ENCODE measurements around the gene KIF17.

Gene KIF17

DNA sequence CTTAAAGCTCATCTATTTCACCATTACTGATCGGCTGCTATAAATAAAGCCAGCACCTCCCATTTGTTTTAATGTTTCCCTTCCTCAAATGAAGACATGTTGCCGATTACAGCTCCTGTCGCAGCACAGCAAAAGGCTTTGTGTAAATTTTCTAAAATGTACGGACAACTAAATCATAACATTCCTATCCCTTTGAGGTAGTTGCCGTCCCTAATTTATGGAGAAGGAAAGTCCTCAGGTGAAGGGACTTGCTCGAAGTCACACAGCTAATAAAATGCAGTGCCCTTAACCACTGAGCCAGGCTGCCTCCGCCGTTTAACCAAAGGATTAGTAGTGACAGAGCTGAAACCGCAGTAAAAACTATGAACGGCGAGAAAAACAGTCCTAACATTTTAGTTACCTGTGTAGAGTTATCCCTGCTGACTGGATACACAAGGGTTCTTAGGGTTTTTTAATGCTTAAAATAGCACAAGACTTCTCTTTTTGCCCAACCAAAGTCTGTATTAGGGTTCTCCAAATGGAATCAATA, 83.7 kb downstream of the KIF17 start:
- in situ Hi-C loops (cut with MboI; ENCODE audit: low sequenced_read_pairs) = loop anchor here (25.0 kb wide), 1 partner anchor 722 kb away; the partner anchor contains the start of gene PLA2G2E

DNA sequence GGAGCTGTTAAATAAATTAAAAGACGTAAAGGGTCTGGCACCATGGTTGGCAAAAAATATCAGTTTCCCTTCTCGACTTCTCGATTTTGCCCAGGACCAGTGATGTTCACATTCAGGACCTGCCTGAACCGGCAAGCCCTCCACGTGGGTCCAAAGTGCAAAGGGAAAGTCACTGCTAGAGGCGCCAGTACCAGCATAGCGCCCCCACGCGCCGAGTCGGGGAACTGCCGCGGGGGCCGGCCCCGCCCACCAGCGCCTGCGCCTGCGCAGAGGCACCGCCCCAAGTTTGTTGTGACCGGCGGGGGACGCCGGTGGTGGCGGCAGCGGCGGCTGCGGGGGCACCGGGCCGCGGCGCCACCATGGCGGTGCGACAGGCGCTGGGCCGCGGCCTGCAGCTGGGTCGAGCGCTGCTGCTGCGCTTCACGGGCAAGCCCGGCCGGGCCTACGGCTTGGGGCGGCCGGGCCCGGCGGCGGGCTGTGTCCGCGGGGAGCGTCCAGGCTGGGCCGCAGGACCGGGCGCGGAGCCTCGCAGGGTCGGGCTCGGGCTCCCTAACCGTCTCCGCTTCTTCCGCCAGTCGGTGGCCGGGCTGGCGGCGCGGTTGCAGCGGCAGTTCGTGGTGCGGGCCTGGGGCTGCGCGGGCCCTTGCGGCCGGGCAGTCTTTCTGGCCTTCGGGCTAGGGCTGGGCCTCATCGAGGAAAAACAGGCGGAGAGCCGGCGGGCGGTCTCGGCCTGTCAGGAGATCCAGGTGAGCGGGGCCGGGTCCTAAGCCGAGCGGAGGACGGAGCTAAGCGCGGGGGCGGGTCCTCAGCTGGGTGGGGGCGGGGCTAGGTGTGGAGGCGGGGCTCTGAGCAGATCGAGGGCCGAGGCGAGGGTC, 84.4 kb downstream of the KIF17 start, which contains the start of gene PINK1:
Gene PINK1 (plus strand): TSS at position 269 of the 875 bp plus-strand sequence. CDS start 91 bp downstream, at position 360.
- in situ Hi-C loops (cut with MboI; ENCODE audit: low sequenced_read_pairs) = loop anchor here (25.0 kb wide), 1 partner anchor 721 kb away; the partner anchor contains the start of gene PLA2G2E

DNA sequence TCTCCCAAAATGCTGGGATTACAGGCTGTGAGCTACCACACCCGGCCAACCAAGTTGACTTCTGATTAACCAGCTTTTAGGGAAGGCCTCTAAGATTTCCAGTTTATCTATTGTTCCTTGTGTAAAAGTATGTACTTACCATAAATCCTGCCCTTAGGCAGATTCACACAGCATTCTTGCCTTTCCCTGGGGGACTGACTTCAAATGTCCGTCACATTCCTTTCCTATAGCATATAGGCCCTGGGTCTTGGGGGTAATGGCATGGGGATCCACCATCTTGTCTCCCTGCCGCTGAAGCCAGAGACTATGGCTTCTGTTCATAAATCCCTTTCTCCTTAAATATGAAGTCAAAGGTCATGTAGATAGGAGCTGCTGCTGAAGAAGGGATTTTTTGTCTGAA, 85.4 kb downstream of the KIF17 start:
- in situ Hi-C loops (cut with MboI; ENCODE audit: low sequenced_read_pairs) = loop anchor here (25.0 kb wide), 1 partner anchor 720 kb away; the partner anchor contains the start of gene PLA2G2E

DNA sequence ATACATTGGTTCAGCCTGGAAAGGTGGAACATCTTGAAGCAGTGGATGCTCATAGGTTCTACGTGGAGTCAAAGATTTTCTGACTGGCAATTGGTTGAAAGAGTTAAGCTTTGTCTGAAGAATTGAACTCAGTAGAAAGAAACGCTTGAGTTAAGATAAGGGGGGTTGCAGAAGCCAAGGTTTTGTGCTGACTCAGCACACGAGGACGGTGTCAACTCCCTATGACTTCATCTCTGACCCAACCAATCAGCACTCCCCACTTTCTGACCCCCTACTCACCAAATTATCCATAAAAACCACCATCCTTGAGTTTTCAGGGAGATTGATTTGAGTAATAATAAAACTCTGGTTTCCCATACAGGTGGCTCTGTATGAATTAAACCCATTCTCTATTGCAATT, 87.1 kb downstream of the KIF17 start:
- in situ Hi-C loops (cut with MboI; ENCODE audit: low sequenced_read_pairs) = loop anchor here (25.0 kb wide), 1 partner anchor 718 kb away; the partner anchor contains the start of gene PLA2G2E

DNA sequence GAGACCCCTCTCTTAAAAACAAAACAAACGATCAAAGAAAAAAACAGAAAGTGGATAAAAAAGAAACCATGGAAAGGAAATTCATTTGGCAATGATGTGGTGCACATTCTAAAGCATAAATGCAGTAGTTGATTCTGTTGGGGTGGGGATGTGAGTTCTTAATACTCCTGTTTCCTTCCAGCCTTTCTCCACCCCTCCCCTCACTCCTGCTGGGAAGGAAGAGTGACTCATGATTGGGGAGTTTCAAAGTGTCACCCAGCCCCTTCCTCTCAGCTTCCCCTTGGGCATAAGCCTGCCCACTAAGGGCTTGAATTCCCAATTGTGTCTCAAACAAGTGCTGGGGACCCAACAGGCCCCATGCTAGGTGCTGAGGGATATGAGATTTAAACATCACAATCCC, 91.3 kb downstream of the KIF17 start:
- in situ Hi-C loops (cut with MboI; ENCODE audit: low sequenced_read_pairs) = loop anchor here (25.0 kb wide), 1 partner anchor 714 kb away; the partner anchor contains the start of gene PLA2G2E

DNA sequence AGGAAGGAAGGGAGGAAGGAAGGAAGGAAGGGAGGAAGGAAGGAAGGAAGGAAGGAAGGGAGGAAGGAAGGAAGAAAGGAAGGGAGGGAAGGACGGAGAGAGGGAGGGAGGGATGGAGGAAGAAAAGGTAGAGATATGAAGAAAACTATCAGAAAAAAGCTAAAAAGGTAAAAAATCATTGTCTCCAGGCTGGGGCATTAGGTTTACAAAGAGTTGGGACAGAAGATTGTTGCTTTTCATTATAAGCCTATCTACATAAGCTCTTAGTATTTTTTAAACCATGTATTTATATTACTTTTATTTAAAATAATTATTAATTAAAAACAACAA, 91.7 kb downstream of the KIF17 start:
- in situ Hi-C loops (cut with MboI; ENCODE audit: low sequenced_read_pairs) = loop anchor here (25.0 kb wide), 1 partner anchor 714 kb away; the partner anchor contains the start of gene PLA2G2E

DNA sequence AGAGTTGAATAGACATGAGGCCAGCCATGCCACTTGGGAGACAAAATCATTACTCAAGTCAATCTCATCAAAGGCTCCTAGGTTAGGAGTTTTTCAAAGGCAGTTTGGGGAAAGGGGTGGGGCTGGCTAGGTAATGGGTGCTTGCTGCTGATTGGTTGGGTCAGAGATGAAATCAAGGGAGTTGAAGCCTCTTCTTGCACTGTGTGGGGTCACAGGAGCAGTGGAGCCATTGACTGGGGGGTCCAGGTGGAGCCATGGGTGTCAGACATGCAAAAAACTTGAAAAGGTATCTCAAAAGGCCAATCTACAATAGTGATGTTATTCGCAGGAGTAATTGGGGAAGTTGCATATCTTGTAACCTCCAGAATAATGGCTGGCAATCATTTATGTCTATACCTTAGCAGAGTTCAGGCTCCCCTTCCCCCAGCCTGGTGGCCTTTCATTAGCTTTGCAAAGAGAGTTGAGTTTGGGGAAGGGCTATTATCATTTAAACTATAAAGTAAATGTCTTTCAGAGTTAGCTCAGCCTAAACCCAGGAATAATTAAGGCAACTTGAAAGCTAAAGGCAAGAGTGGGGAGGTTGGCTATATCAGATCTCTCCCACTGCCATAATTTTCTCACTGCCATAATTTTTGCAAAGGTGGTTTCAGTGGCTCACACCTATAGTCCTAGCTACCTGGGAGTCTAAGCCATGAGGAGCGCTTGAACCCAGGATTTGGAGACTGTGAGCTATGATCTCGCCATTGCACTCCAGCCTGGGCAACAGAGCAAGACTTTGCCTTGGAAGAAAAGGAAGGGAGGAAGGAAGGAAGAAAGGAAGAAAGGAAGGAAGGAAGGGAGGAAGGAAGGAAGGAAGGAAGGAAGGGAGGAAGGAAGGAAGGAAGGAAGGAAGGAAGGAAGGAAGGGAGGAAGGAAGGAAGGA, 92.4 kb downstream of the KIF17 start:
- in situ Hi-C loops (cut with MboI; ENCODE audit: low sequenced_read_pairs) = loop anchor here (25.0 kb wide), 1 partner anchor 713 kb away; the partner anchor contains the start of gene PLA2G2E

DNA sequence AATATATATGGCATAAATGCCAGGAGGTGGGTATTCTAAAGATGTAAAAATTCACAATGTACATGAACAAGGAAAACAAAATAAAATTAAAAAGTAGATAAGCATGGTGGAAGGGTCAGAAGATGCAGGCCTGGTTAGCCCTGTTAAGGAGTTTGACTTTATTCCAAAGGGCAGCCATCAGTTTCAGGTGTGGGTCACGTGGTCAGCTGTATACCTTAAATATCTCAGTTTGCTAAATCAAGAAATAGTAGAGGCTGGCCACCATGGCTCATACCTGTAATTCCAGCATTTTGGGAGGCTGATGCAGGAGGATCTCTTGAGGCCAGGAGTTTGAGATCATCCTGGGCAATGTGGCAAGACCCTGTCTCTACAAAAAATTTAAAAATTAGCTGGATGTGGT, 93.1 kb downstream of the KIF17 start:
- in situ Hi-C loops (cut with MboI; ENCODE audit: low sequenced_read_pairs) = loop anchor here (25.0 kb wide), 1 partner anchor 712 kb away; the partner anchor contains the start of gene PLA2G2E

DNA sequence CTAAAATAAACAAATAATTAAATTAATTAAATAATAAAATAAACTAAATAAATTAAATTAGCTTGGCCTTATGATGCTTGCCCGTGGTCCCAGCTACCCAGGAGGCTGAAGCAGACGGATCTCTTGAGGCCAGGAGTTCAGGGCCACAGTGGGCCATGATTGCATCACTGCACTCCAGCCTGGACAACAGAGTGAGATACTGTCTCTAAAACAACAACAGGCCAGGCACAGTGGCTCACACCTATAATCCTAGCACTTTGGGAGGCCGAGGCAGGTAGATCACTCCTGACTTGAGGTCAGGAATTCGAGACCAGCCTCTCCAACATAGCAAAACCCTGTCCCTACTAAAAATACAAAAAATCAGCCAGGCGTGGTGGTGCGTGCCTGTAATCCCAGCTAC, 96.8 kb downstream of the KIF17 start:
- in situ Hi-C loops (cut with MboI; ENCODE audit: low sequenced_read_pairs) = no loop called here

DNA sequence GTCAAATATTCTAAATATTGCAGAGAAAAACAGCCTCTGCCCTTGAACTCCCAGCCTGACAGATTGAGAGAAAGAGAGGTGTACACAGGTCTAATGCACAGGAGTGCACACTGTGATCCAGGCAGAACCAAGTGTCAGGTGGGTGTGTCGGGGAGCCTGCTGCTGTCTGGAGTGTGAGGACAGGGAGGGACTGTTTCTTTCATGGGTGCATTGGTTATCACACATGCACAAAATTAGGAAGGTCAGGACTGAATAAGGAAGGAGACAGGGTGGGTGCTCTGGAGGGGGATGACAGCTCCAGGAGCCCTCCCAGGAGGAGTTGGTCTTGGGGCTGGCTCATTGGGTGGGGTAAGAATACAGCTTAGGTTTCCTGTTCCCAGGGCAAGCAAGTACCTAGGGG, 97.8 kb downstream of the KIF17 start:
- in situ Hi-C loops (cut with MboI; ENCODE audit: low sequenced_read_pairs) = no loop called here

DNA sequence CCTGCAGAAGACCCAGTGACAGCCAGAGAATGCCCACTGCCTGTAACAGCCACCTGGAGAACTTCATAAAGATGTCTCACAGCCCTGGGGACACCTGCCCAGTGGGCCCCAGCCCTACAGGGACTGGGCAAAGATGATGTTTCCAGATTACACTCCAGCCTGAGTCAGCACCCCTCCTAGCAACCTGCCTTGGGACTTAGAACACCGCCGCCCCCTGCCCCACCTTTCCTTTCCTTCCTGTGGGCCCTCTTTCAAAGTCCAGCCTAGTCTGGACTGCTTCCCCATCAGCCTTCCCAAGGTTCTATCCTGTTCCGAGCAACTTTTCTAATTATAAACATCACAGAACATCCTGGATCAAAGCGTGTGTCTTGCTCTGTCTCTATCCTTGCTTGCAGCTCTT, 99.3 kb downstream of the KIF17 start:
- in situ Hi-C loops (cut with MboI; ENCODE audit: low sequenced_read_pairs) = no loop called here

DNA sequence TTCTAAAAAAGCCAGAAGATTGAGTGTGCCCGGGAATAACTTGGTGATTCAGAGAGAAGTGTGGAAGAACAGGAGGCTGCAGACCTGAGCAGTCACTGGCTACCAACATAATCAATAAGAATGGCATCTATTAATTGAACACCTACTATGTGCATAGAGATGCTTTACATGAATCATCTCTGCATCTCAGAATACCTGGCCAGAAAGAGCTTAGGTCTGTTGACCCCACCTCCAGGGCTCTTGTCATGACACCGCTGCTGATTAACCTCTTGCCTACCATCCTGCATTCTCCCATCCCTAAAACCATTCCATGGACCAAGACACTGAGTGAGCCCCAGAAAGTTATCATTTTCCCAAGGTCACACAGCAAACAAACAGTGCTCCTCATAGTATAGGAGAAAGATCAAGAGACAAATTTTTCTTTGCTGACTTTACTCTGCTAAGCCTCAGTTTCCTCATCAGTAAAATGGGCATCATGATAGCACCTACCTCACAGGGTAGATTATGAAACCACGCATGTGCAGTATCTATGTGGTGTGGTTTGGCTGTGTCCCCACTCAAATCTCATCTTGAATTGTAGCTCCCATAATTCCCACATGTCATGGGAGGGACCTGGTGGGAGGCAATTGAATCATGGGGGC, 100.8 kb downstream of the KIF17 start:
- in situ Hi-C loops (cut with MboI; ENCODE audit: low sequenced_read_pairs) = no loop called here

DNA sequence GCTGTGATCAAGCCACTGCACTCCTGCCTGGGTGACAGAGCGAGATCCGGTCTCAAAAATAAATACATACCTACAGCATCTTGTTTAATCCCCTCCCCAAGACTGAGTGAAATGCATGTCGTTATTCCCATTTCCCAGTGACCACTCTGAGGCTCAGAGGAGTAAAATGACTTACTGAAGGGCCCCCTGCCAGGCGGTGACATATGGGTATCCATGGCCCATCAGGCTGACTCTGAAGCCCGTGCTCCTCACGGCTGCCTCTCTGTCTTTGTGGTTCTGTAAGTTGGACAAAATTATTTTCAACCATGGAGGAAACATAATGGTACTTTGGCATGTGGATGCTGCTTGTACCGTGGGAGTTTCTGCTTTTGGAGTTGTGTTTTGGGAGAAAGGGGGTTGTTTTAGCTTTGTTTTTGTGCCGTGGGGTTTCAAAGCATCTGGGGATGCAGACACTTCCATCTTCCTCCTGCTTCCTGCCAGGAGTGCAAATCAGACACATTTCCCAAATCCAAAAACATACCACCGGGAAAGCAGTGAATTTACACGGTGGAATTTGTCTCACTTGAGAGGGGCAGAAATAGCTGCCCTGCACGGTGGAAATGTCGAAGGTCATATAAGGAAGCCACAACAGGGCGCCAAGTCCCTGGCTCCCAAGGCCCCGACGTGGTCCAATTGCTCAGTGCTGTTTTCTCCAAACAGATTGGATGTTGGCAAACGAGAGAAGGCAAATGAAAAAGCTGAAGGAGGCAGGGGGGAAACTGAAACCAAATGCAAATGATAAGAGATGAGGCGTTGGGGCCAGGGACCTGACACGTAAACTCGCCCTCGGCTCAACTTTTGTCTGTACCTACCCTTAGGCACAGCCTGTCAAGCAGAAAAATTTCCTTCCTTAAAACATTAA, 101.6 kb downstream of the KIF17 start:
- in situ Hi-C loops (cut with MboI; ENCODE audit: low sequenced_read_pairs) = no loop called here

DNA sequence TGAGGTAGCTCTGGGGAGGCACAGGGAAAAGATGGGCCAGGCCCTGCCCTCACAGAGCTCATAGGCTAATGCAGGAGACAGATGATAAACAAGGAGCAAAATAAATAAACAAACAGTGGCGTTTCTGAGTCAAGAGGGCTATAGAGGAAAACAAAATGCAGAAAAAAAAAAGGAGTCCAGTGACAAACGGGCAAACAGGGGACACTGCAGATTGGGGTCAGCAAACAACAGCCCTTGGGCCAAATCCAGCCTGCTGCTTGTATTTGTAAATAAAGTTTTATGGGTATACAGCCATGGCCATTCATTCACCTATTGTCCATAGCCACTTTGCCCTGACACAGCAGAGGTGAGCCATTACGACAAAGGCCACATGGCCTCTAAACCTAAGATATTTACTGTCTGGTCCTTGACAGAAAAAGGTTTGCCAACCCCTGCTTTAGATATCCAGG, 103.7 kb downstream of the KIF17 start:
- in situ Hi-C loops (cut with MboI; ENCODE audit: low sequenced_read_pairs) = no loop called here
